Astrocyte (in vitro differentiated cells and primary cell): Measurements from ENCODE around the gene GGTLC2. TPM values are rescaled to one million over a fixed set of nuclear protein-coding genes. Genes with fewer than 3 reads are reported as not detected.

Source experiments
- DNase-seq: peaks from one replicate; pipeline ENCODE4 v3.0.0-alpha.2; 2010; ENCODE audit warnings: low read depth
- FAIRE-seq: peaks from 2 replicates; lab custom pipeline; 2011; peaks lifted over from hg19 to GRCh38; lab: Jason Lieb, UNC
- H2AFZ ChIP-seq: 2 replicates; pipeline ENCODE4 v1.6.0; 2012; ENCODE audit warnings: low read depth, low read length, inconsistent platforms
- H3K27ac ChIP-seq: 2 replicates; pipeline ENCODE4 v1.5.1; 2011; ENCODE audit warnings: low read depth, low read length, inconsistent platforms
- H3K27me3 ChIP-seq: 2 replicates; pipeline ENCODE4 v1.6.0; 2011; ENCODE audit warnings: low read length, inconsistent platforms; ENCODE audit not compliant: insufficient read depth
- H3K36me3 ChIP-seq: 2 replicates; pipeline ENCODE4 v1.5.1; 2011; ENCODE audit warnings: low read length, inconsistent platforms; ENCODE audit not compliant: insufficient read depth
- H3K4me1 ChIP-seq: 2 replicates; pipeline ENCODE4 v1.5.1; 2011; ENCODE audit warnings: low read length, inconsistent platforms; ENCODE audit not compliant: insufficient read depth
- H3K4me2 ChIP-seq: 2 replicates; pipeline ENCODE4 v1.6.0; 2012; ENCODE audit warnings: low read length, inconsistent platforms
- H3K4me3 ChIP-seq: 2 replicates; pipeline ENCODE4 v1.5.1; 2011; ENCODE audit warnings: low read depth, mild to moderate bottlenecking, low read length, inconsistent platforms; ENCODE audit not compliant: insufficient read depth
- H3K79me2 ChIP-seq: 2 replicates; pipeline ENCODE4 v1.6.0; 2012; ENCODE audit warnings: mild to moderate bottlenecking, low read length, inconsistent platforms; ENCODE audit not compliant: insufficient read depth
- H3K9ac ChIP-seq: 2 replicates; pipeline ENCODE4 v1.6.0; 2012; ENCODE audit warnings: mild to moderate bottlenecking, low read length, inconsistent platforms
- H3K9me3 ChIP-seq: 2 replicates; pipeline ENCODE4 v1.5.1; 2012; ENCODE audit warnings: low read depth, mild to moderate bottlenecking, low read length, inconsistent platforms; ENCODE audit not compliant: insufficient read depth
- H4K20me1 ChIP-seq: 2 replicates; pipeline ENCODE4 v1.6.0; 2012; ENCODE audit warnings: low read length, inconsistent platforms; ENCODE audit not compliant: insufficient read depth
- H3K27ac Mint-ChIP-seq: one replicate; pipeline ENCODE4 v1.8.0; 2021; ENCODE audit warnings: mild to moderate bottlenecking, mixed read lengths; ENCODE audit not compliant: unreplicated experiment
- H3K27me3 Mint-ChIP-seq: one replicate; pipeline ENCODE4 v1.8.0; 2021; ENCODE audit warnings: low read depth, mixed read lengths; ENCODE audit not compliant: unreplicated experiment
- H3K36me3 Mint-ChIP-seq: one replicate; pipeline ENCODE4 v1.8.0; 2021; ENCODE audit warnings: low read depth, mixed read lengths; ENCODE audit not compliant: unreplicated experiment
- H3K4me1 Mint-ChIP-seq: one replicate; pipeline ENCODE4 v1.8.0; 2021; ENCODE audit warnings: low read depth, mixed read lengths; ENCODE audit not compliant: unreplicated experiment
- H3K4me3 Mint-ChIP-seq: one replicate; pipeline ENCODE4 v1.8.0; 2021; ENCODE audit warnings: mild to moderate bottlenecking, moderate library complexity, mixed read lengths; ENCODE audit not compliant: unreplicated experiment
- H3K9me3 Mint-ChIP-seq: one replicate; pipeline ENCODE4 v1.8.0; 2021; ENCODE audit warnings: mild to moderate bottlenecking, mixed read lengths; ENCODE audit not compliant: unreplicated experiment
- EZH2 ChIP-seq: IDR thresholded peaks from 2 replicates; pipeline ENCODE4 v1.6.1; 2012; ENCODE audit warnings: mild to moderate bottlenecking, low read length, inconsistent platforms; ENCODE audit not compliant: insufficient read depth
- total RNA-seq: library from RNA; stranded (reverse); gene quantifications from 2 replicates; pipeline ENCODE4 v1.2.1, GENCODE V29; 2021
- TF ChIP-seq, protein P1 (sequence below): IDR thresholded peaks from 2 replicates; pipeline ENCODE4 v1.5.1; 2011; ENCODE audit warnings: low read depth, mild to moderate bottlenecking, inconsistent platforms, low read length, moderate library complexity; ENCODE audit not compliant: insufficient read depth

GGTLC2 gene
- total RNA-seq, 1 donor from 2014 or later = not detected

DNA sequence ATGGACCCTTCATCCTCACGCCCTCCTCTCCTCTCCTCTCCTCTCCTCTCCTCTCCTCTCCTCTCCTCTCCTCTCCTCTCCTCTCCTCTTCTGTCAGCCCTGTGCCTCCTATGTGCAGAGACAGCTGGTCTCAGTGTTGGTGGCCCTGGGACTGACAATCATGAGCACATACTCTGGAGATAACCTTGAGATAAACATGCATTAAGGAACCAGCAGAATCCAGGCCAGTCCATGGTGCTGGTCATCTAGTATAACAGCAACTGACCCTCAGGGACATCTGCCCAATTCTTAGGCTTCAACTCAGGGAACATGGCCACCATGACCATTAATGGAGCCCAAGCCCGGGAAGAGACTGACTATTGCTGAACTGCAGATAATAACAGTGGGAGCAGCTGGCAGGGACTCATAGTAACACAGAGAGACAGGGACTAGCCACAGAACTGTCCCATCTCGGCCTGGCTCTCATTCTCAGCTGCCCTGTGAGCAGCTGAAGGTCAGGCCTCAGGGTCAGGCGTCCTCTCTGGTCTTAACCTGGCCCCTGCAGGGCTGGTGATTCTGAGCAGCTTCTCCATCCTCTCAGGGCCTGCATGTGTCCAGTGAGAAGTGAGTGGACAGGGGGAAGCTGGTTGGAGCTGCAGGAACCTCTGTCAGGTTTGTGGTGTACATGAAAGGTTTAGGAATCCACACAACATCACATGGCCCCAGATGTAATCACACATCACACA, 45.4 kb downstream of the GGTLC2 start:
- H2AFZ ChIP-seq = no peak overlapping the region
- TF ChIP-seq EZH2 = no peak
- TF ChIP-seq, protein P1, sequence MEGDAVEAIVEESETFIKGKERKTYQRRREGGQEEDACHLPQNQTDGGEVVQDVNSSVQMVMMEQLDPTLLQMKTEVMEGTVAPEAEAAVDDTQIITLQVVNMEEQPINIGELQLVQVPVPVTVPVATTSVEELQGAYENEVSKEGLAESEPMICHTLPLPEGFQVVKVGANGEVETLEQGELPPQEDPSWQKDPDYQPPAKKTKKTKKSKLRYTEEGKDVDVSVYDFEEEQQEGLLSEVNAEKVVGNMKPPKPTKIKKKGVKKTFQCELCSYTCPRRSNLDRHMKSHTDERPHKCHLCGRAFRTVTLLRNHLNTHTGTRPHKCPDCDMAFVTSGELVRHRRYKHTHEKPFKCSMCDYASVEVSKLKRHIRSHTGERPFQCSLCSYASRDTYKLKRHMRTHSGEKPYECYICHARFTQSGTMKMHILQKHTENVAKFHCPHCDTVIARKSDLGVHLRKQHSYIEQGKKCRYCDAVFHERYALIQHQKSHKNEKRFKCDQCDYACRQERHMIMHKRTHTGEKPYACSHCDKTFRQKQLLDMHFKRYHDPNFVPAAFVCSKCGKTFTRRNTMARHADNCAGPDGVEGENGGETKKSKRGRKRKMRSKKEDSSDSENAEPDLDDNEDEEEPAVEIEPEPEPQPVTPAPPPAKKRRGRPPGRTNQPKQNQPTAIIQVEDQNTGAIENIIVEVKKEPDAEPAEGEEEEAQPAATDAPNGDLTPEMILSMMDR = no peak
- no peaks in the 10 kb centered on the region for H3K79me2 ChIP-seq
- Mint-ChIP-seq H3K9me3 (no peaks in the 10 kb centered on the region), H3K36me3 (no peaks in the 10 kb centered on the region), H3K4me3 (no peak overlapping the region), H3K4me1 (peaks cover 5% of the 10 kb centered on the region), H3K27ac (no peak overlapping the region), H3K27me3 (peaks cover 71% of the 10 kb centered on the region)
- H3K4me3 ChIP-seq = no peak overlapping the region
- H3K27me3 ChIP-seq = no peaks in the 10 kb centered on the region
- H3K9ac ChIP-seq = no peak overlapping the region
- FAIRE-seq (no peak), DNase-seq (no peak)
- H3K9me3 ChIP-seq = no peaks in the 10 kb centered on the region
- H4K20me1 ChIP-seq = no peaks in the 10 kb centered on the region
- H3K4me1 ChIP-seq = no peaks in the 10 kb centered on the region
- no peak overlapping the region for H3K27ac ChIP-seq
- H3K36me3 ChIP-seq = no peaks in the 10 kb centered on the region
- H3K4me2 ChIP-seq = no peak overlapping the region

DNA sequence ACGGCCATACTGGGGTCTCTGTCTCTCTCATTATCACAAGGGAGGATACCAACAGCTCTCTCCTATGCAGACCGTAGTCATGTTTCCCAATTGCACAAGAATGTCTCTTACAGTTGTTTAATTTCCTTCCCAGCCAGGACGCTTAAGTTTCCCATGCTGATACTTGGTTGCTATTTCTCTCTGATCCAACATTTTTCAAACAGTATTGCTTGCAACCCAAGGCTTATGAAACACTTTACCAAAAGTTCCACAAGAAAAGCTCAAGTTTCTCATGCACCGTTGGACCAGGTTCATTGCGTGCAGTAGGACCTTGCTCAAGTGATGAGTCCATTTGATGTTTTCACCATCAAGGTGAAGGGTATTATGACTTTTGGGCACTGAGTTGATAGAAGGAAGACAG, 46.6 kb downstream of the GGTLC2 start:
- peaks cover 4% of the 10 kb centered on the region for H3K4me1 Mint-ChIP-seq
- Histone ChIP-seq H4K20me1 (no peaks in the 10 kb centered on the region), H3K36me3 (no peaks in the 10 kb centered on the region), H3K27me3 (no peaks in the 10 kb centered on the region), H3K4me1 (no peaks in the 10 kb centered on the region), H3K4me3 (no peak overlapping the region), H3K9ac (no peak overlapping the region), H3K4me2 (no peak overlapping the region), H3K79me2 (no peaks in the 10 kb centered on the region), H3K27ac (no peak overlapping the region), H2AFZ (no peak overlapping the region), H3K9me3 (no peaks in the 10 kb centered on the region)
- no peak for TF ChIP-seq EZH2
- TF ChIP-seq, protein P1 = no peak
- peaks cover 76% of the 10 kb centered on the region for H3K27me3 Mint-ChIP-seq
- no peaks in the 10 kb centered on the region for H3K36me3 Mint-ChIP-seq
- no peaks in the 10 kb centered on the region for H3K9me3 Mint-ChIP-seq
- H3K27ac Mint-ChIP-seq = no peak overlapping the region
- H3K4me3 Mint-ChIP-seq = no peak overlapping the region
- DNase-seq = no peak
- no peak for FAIRE-seq
